HepG2 (cell line): ENCODE data around the gene DOK7. TPM values are rescaled to one million over a fixed set of nuclear protein-coding genes. Genes with fewer than 3 reads are reported as not detected.
A peak's percentile ranks its signal among the peaks of the same experiment; 100 is the strongest.

Experiments
- ATF7 ChIP-seq, 2 experiments: fragments of 450-650 bp in 1 of 2; sonication (generic) in 1 of 2; formaldehyde crosslinking in 1 of 2; IDR thresholded peaks; 2 replicates each; pipeline versions ENCODE4 v1.4.0 to v1.6.1; 2016 to 2020; ENCODE audit warnings: antibody characterized with exemption in 1 of 2, mild to moderate bottlenecking in 1 of 2, missing genetic modification reagents in 1 of 2
- CEBPB ChIP-seq: IDR thresholded peaks from 2 replicates; pipeline ENCODE4 v1.6.1; 2011; ENCODE audit warnings: low read depth, low read length, improper control_type of control experiment, borderline replicate concordance
- KAT2B ChIP-seq: fragments of 150-350 bp; IDR thresholded peaks from 2 replicates; pipeline ENCODE4 v1.6.1; 2014; ENCODE audit warnings: low read depth, low read length, borderline replicate concordance
- KDM6A ChIP-seq: IDR thresholded peaks from 2 replicates; pipeline ENCODE4 v1.6.1; 2016; ENCODE audit warnings: low read depth
- MTA3 ChIP-seq: sonication (generic); formaldehyde crosslinking; IDR thresholded peaks from 2 replicates; pipeline ENCODE4 v1.4.0; 2020; ENCODE audit warnings: missing genetic modification reagents
- NBN ChIP-seq: fragments of 450-650 bp; conservative IDR thresholded peaks from 2 replicates; pipeline ENCODE4 v1.6.1; 2017
- NR2F2 ChIP-seq: IDR thresholded peaks from 2 replicates; pipeline ENCODE4 v1.6.1; 2012; ENCODE audit warnings: low read depth, inconsistent platforms, borderline replicate concordance
- TOPORS ChIP-seq: sonication (generic); formaldehyde crosslinking; IDR thresholded peaks from 2 replicates; pipeline ENCODE4 v1.8.0; 2023; ENCODE audit warnings: mild to moderate bottlenecking, missing genetic modification reagents
- ZNF20 ChIP-seq: sonication (generic); formaldehyde crosslinking; IDR thresholded peaks from 2 replicates; pipeline ENCODE4 v1.4.0; 2020; ENCODE audit warnings: mild to moderate bottlenecking, moderate library complexity, missing genetic modification reagents
- ZNF274 ChIP-seq: sonication (generic); formaldehyde crosslinking; IDR thresholded peaks from 2 replicates; pipeline ENCODE4 v1.5.1; 2020; ENCODE audit warnings: mild to moderate bottlenecking, missing genetic modification reagents
- ZNF879 ChIP-seq: sonication (generic); formaldehyde crosslinking; IDR thresholded peaks from 2 replicates; pipeline ENCODE4 v1.8.1; 2023; ENCODE audit warnings: missing genetic modification reagents
- polyA plus RNA-seq, 8 experiments: library from polyadenylated mRNA; depleted of rRNA in 3 of 8; stranded (reverse) in 7 of 8; unstranded in 1 of 8; fragments of >200 nt; fragmentation: Illumina TruSeq in 4 of 8; extraction: Trizol in 4 of 8; gene quantifications; 2 replicates each; pipeline versions ENCODE4 v1.2.1 to v1.2.3, GENCODE V29; 2011 to 2016; ENCODE audit warnings: low read depth in 4 of 8, missing spikeins in 1 of 8, mixed read lengths in 1 of 8; ENCODE audit not compliant: insufficient read depth in 1 of 8
- total RNA-seq, 5 experiments: library from RNA; depleted of rRNA; stranded (reverse); fragments of >200 nt; fragmentation: Illumina TruSeq; extraction: Trizol; gene quantifications; 2 replicates each; pipeline ENCODE4 v1.2.3, GENCODE V29; 2016; ENCODE audit warnings: low read depth in 1 of 5
- TF ChIP-seq, protein P1 (sequence below): sonication (generic); formaldehyde crosslinking; conservative IDR thresholded peaks from 2 replicates; pipeline ENCODE4 v1.4.0; 2020; ENCODE audit warnings: mild to moderate bottlenecking, missing genetic modification reagents, moderate library complexity
- TF ChIP-seq, protein P2 (sequence below): fragments of 450-650 bp; IDR thresholded peaks from 2 replicates; pipeline ENCODE4 v1.6.1; 2016
- TF ChIP-seq, protein P3 (sequence below): sonication (generic); formaldehyde crosslinking; IDR thresholded peaks from 2 replicates; pipeline ENCODE4 v1.4.0; 2020; ENCODE audit warnings: missing genetic modification reagents, borderline replicate concordance
- TF ChIP-seq, protein P4 (sequence below): sonication (generic); formaldehyde crosslinking; IDR thresholded peaks from 2 replicates; pipeline ENCODE4 v1.4.0; 2020; ENCODE audit warnings: missing genetic modification reagents
- TF ChIP-seq, protein P5 (sequence below): sonication (generic); formaldehyde crosslinking; IDR thresholded peaks from 2 replicates; pipeline ENCODE4 v1.8.1; 2023; ENCODE audit warnings: mild to moderate bottlenecking, missing genetic modification reagents
- TF ChIP-seq, protein P6 (sequence below): sonication (generic); formaldehyde crosslinking; IDR thresholded peaks from 2 replicates; pipeline ENCODE4 v1.4.0; 2020; ENCODE audit warnings: low read depth, mild to moderate bottlenecking, missing genetic modification reagents
- TF ChIP-seq, protein P7 (sequence below): sonication (generic); formaldehyde crosslinking; IDR thresholded peaks from 2 replicates; pipeline ENCODE4 v1.4.0; 2020; ENCODE audit warnings: missing genetic modification reagents; ENCODE audit errors: not compliant biosample characterization

DOK7 gene
- total and polyA plus RNA-seq, 2 of the 13 experiments (the other 11 are each of a cell fraction or from before 2014, with no cell fraction given) = 0.03 to 0.07 TPM

DNA sequence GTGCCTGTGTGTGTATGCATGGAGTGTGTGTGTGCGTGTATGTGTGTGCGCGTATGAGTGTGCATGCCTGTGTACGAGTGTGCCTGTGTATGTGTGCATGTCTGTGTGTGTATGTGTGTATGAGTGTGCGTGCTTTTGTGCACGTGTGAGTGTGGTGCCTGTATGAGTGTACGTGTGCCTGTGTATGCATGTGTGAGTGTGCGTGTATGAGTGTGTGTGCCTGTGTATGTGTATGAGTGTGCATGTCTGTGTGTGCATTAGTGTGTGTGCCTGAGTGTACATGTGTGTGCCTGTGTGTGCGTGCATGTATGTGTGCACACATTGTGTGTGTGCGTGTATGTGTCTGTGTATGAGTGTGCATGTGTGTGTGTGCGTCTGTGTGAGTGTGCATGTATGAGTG, 5.7 kb downstream of the DOK7 start (continued):
- TF ChIP-seq, protein P1, sequence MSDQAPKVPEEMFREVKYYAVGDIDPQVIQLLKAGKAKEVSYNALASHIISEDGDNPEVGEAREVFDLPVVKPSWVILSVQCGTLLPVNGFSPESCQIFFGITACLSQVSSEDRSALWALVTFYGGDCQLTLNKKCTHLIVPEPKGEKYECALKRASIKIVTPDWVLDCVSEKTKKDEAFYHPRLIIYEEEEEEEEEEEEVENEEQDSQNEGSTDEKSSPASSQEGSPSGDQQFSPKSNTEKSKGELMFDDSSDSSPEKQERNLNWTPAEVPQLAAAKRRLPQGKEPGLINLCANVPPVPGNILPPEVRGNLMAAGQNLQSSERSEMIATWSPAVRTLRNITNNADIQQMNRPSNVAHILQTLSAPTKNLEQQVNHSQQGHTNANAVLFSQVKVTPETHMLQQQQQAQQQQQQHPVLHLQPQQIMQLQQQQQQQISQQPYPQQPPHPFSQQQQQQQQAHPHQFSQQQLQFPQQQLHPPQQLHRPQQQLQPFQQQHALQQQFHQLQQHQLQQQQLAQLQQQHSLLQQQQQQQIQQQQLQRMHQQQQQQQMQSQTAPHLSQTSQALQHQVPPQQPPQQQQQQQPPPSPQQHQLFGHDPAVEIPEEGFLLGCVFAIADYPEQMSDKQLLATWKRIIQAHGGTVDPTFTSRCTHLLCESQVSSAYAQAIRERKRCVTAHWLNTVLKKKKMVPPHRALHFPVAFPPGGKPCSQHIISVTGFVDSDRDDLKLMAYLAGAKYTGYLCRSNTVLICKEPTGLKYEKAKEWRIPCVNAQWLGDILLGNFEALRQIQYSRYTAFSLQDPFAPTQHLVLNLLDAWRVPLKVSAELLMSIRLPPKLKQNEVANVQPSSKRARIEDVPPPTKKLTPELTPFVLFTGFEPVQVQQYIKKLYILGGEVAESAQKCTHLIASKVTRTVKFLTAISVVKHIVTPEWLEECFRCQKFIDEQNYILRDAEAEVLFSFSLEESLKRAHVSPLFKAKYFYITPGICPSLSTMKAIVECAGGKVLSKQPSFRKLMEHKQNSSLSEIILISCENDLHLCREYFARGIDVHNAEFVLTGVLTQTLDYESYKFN (CRISPR knock-in tag) = no peak
- TF ChIP-seq, protein P2, sequence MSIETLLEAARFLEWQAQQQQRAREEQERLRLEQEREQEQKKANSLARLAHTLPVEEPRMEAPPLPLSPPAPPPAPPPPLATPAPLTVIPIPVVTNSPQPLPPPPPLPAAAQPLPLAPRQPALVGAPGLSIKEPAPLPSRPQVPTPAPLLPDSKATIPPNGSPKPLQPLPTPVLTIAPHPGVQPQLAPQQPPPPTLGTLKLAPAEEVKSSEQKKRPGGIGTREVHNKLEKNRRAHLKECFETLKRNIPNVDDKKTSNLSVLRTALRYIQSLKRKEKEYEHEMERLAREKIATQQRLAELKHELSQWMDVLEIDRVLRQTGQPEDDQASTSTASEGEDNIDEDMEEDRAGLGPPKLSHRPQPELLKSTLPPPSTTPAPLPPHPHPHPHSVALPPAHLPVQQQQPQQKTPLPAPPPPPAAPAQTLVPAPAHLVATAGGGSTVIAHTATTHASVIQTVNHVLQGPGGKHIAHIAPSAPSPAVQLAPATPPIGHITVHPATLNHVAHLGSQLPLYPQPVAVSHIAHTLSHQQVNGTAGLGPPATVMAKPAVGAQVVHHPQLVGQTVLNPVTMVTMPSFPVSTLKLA = peak; percentile 34; the same call in 1 of the 2 replicates
- no peak for TF ChIP-seq ZNF20 (CRISPR knock-in tag)
- TF ChIP-seq, protein P3, sequence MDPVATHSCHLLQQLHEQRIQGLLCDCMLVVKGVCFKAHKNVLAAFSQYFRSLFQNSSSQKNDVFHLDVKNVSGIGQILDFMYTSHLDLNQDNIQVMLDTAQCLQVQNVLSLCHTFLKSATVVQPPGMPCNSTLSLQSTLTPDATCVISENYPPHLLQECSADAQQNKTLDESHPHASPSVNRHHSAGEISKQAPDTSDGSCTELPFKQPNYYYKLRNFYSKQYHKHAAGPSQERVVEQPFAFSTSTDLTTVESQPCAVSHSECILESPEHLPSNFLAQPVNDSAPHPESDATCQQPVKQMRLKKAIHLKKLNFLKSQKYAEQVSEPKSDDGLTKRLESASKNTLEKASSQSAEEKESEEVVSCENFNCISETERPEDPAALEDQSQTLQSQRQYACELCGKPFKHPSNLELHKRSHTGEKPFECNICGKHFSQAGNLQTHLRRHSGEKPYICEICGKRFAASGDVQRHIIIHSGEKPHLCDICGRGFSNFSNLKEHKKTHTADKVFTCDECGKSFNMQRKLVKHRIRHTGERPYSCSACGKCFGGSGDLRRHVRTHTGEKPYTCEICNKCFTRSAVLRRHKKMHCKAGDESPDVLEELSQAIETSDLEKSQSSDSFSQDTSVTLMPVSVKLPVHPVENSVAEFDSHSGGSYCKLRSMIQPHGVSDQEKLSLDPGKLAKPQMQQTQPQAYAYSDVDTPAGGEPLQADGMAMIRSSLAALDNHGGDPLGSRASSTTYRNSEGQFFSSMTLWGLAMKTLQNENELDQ (CRISPR knock-in tag) = no peak
- TF ChIP-seq, protein P4, sequence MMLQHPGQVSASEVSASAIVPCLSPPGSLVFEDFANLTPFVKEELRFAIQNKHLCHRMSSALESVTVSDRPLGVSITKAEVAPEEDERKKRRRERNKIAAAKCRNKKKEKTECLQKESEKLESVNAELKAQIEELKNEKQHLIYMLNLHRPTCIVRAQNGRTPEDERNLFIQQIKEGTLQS (CRISPR knock-in tag) = no peak
- TF ChIP-seq ZNF274 (CRISPR knock-in tag) = no peak
- 0 out of 2 replicates have a peak, but pooled peaks have one; percentile 0 for TF ChIP-seq ATF7 (IDR thresholded peaks at IDR 0.05)
- TF ChIP-seq ATF7 (CRISPR knock-in tag; IDR thresholded peaks at IDR 0.05) = no peak
- TF ChIP-seq, protein P5, sequence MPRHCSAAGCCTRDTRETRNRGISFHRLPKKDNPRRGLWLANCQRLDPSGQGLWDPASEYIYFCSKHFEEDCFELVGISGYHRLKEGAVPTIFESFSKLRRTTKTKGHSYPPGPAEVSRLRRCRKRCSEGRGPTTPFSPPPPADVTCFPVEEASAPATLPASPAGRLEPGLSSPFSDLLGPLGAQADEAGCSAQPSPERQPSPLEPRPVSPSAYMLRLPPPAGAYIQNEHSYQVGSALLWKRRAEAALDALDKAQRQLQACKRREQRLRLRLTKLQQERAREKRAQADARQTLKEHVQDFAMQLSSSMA (CRISPR knock-in tag) = no peak
- TF ChIP-seq KDM6A (CRISPR knock-in tag) = no peak
- TF ChIP-seq NBN = 0 out of 2 replicates have a peak, but pooled peaks have one; percentile 21
- TF ChIP-seq MTA3 (CRISPR knock-in tag) = no peak
- TF ChIP-seq CEBPB = no peak
- TF ChIP-seq KAT2B = no peak
- TF ChIP-seq NR2F2 = no peak
- TF ChIP-seq, protein P6, sequence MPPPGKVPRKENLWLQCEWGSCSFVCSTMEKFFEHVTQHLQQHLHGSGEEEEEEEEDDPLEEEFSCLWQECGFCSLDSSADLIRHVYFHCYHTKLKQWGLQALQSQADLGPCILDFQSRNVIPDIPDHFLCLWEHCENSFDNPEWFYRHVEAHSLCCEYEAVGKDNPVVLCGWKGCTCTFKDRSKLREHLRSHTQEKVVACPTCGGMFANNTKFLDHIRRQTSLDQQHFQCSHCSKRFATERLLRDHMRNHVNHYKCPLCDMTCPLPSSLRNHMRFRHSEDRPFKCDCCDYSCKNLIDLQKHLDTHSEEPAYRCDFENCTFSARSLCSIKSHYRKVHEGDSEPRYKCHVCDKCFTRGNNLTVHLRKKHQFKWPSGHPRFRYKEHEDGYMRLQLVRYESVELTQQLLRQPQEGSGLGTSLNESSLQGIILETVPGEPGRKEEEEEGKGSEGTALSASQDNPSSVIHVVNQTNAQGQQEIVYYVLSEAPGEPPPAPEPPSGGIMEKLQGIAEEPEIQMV (CRISPR knock-in tag) = no peak
- TF ChIP-seq ZNF879 = no peak
- TF ChIP-seq, protein P7, sequence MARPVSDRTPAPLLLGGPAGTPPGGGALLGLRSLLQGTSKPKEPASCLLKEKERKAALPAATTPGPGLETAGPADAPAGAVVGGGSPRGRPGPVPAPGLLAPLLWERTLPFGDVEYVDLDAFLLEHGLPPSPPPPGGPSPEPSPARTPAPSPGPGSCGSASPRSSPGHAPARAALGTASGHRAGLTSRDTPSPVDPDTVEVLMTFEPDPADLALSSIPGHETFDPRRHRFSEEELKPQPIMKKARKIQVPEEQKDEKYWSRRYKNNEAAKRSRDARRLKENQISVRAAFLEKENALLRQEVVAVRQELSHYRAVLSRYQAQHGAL = no peak
- TF ChIP-seq TOPORS = no peak
